K562 (cell line): Measurements from ENCODE around the gene EXOC3. TPM values are rescaled to one million over a fixed set of nuclear protein-coding genes. Genes with fewer than 3 reads are reported as not detected.
A peak's percentile ranks its signal among the peaks of the same experiment; 100 is the strongest.

Source experiments
- ATAC-seq: fragments of 200-7000 bp; cut with Tn5 transposase; 3 replicates; pipeline ENCODE4 v1.9.1; 2020; ENCODE audit warnings: moderate library complexity
- BruUV-seq: library from RNA; stranded (reverse); fragments of 400-500 nt; replicated peaks from 2 replicates; lab custom pipeline; 2021; lab: Mats Ljungman, UMichigan
- CTCF ChIA-PET: fragments of 300-600 bp; formaldehyde crosslinking; extraction: SDS; loops from one replicate; lab custom pipeline; 2021; ENCODE audit warnings: low intra/inter-chr PET ratio; lab: Yijun Ruan, JAX
- POLR2A ChIA-PET: fragments of 300-600, 350-650 bp; sonication (Branson Sonifier 250); formaldehyde crosslinking; extraction: SDS; loops from one replicate; lab custom pipeline; 2021; ENCODE audit warnings: antibody characterized with exemption, inconsistent platforms; lab: Yijun Ruan, JAX
- DNase-seq, 4 experiments: peaks; one replicate each; pipeline versions ENCODE4 v3.0.0 to v3.0.0-alpha.2; 2011 to 2018; ENCODE audit warnings: low spot score in 3 of 4, mixed read lengths in 3 of 4; ENCODE audit errors: extremely low read depth in 1 of 4
- FAIRE-seq: peaks from 2 replicates; lab custom pipeline; 2011; peaks lifted over from hg19 to GRCh38; lab: Jason Lieb, UNC
- H2AFZ ChIP-seq: 2 replicates; pipeline ENCODE4 v1.6.0; 2011; ENCODE audit warnings: low read depth, low read length, control low read depth, inconsistent platforms
- H3K27ac ChIP-seq: fragments of 200-600 bp; 3 replicates; pipeline ENCODE4 v1.8.0; 2011; ENCODE audit warnings: low read depth, mild to moderate bottlenecking, control low read depth, inconsistent platforms, low read length, moderate library complexity, mixed read lengths; ENCODE audit errors: extremely low read depth
- H3K27me3 ChIP-seq, 2 experiments: fragments of 300-600 bp in 1 of 2; 2 replicates in 1 of 2; 3 replicates in 1 of 2; pipeline versions ENCODE4 v1.6.0 to v1.8.0; 2011; ENCODE audit warnings: inconsistent platforms in 2 of 2, low read length in 2 of 2, mild to moderate bottlenecking in 1 of 2, mixed read lengths in 1 of 2, moderate library complexity in 1 of 2; ENCODE audit not compliant: control insufficient read depth in 2 of 2, insufficient read depth in 2 of 2
- H3K36me3 ChIP-seq: fragments of 300-600 bp; 3 replicates; pipeline ENCODE4 v1.8.0; 2011; ENCODE audit warnings: mild to moderate bottlenecking, low read length, inconsistent platforms; ENCODE audit not compliant: control insufficient read depth, insufficient read depth
- H3K4me1 ChIP-seq, 2 experiments: fragments of 200-600 bp in 1 of 2; replicated peaks in 1 of 2; 2 replicates in 1 of 2; 3 replicates in 1 of 2; pipeline versions ENCODE4 v1.5.1 to v1.8.0; 2011; ENCODE audit warnings: inconsistent platforms in 2 of 2, low read length in 2 of 2, mild to moderate bottlenecking in 1 of 2, mixed read lengths in 1 of 2, moderate library complexity in 1 of 2; ENCODE audit not compliant: control insufficient read depth in 2 of 2, insufficient read depth in 2 of 2
- H3K4me2 ChIP-seq: 2 replicates; pipeline ENCODE4 v1.6.1; 2011; ENCODE audit warnings: low read length, control low read depth, inconsistent platforms, mixed read lengths; ENCODE audit not compliant: insufficient read depth
- H3K4me3 ChIP-seq: fragments of 200-600 bp; sonication (generic), shearing (Covaris generic); 2 replicates; pipeline ENCODE4 v1.5.1; 2016; ENCODE audit warnings: control low read depth, inconsistent platforms
- H3K79me2 ChIP-seq: fragments of 200-600 bp; 3 replicates; pipeline ENCODE4 v1.8.0; 2011; ENCODE audit warnings: low read length, inconsistent platforms; ENCODE audit not compliant: control insufficient read depth, insufficient read depth
- H3K9ac ChIP-seq, 2 experiments: 2 replicates each; pipeline versions ENCODE4 v1.6.0 to v1.6.1; 2011; ENCODE audit warnings: low read depth in 2 of 2, low read length in 2 of 2, control low read depth in 1 of 2, inconsistent platforms in 1 of 2, mild to moderate bottlenecking in 1 of 2, mixed read lengths in 1 of 2; ENCODE audit not compliant: insufficient read depth in 1 of 2
- H3K9me1 ChIP-seq: one replicate; pipeline ENCODE4 v1.6.0; 2011; ENCODE audit warnings: inconsistent platforms, mild to moderate bottlenecking, low read length, moderate library complexity; ENCODE audit not compliant: control insufficient read depth, insufficient read depth
- H3K9me3 ChIP-seq: replicated peaks from 2 replicates; pipeline ENCODE4 v1.5.1; 2011; ENCODE audit warnings: low read depth, low read length, inconsistent platforms; ENCODE audit not compliant: control insufficient read depth, insufficient read depth
- H4K20me1 ChIP-seq: replicated peaks from 2 replicates; pipeline ENCODE4 v1.6.1; 2011; ENCODE audit warnings: low read length, inconsistent platforms, mixed read lengths; ENCODE audit not compliant: control insufficient read depth, insufficient read depth
- ATF7 ChIP-seq: fragments of 450-650 bp; IDR thresholded peaks from 2 replicates; pipeline ENCODE4 v1.7.1; 2014; ENCODE audit warnings: mild to moderate bottlenecking, moderate library complexity
- ZNF589 ChIP-seq: fragments of 200-800 bp; sonication (Bioruptor generic); IDR thresholded peaks from 2 replicates; pipeline ENCODE4 v1.6.1; 2016; ENCODE audit warnings: low read depth, missing genetic modification characterization, missing compliant biosample characterization
- WGBS: fragments of 100-300 bp; shearing (Covaris generic); methylation state at CpG from one replicate; pipeline ENCODE4 v1.1.6; 2016; ENCODE audit warnings: low coverage, mixed read lengths; ENCODE audit not compliant: insufficient coverage; ENCODE audit errors: missing lambda C conversion rate; 5-methylcytosine and 5-hydroxymethylcytosine counted together
- in situ Hi-C: fragments of 300-500 bp; cut with MboI; formaldehyde crosslinking; loops from 4 replicates; pipeline ENCODE4 v1.15.0; 2018; ENCODE audit warnings: inconsistent platforms, mixed read lengths
- intact Hi-C: fragments of 100-400 bp; cut with micrococcal nuclease; formaldehyde crosslinking; loops from 2 replicates; pipeline ENCODE4 v1.14.2; 2022
- polyA plus RNA-seq, 8 experiments: library from polyadenylated mRNA; depleted of rRNA in 4 of 8; stranded (reverse) in 5 of 8; unstranded in 3 of 8; fragments of >200 nt; fragmentation: Nextera tagmentation in 2 of 8; fragmentation: Illumina TruSeq in 1 of 8; extraction: Ambion mirVana in 2 of 8; extraction: Trizol in 1 of 8; gene quantifications; 2 replicates each; pipeline versions ENCODE4 v1.2.1 to v1.2.3, GENCODE V29; 2011 to 2014; ENCODE audit warnings: inconsistent platforms in 1 of 8, missing spikeins in 1 of 8
- total RNA-seq, 7 experiments: library from RNA; depleted of rRNA in 6 of 7; stranded (reverse); fragments of >200 nt in 6 of 7; fragmentation: Illumina TruSeq in 2 of 7; extraction: Trizol in 2 of 7; gene quantifications; 2 replicates each; pipeline versions ENCODE4 v1.2.1 to v1.2.3, GENCODE V29; 2011 to 2021; ENCODE audit warnings: low replicate concordance in 1 of 7
- TF ChIP-seq, protein P1 (sequence below): fragments of 450-650 bp; IDR thresholded peaks from 2 replicates; pipeline ENCODE4 v1.6.1; 2016; ENCODE audit warnings: mild to moderate bottlenecking, moderate library complexity

Gene EXOC3
- total and polyA plus RNA-seq, 9 of the 15 experiments (the other 6 are each of a cell fraction or from before 2014, with no cell fraction given): 1.4 to 41.9 (median 22.4) TPM

DNA sequence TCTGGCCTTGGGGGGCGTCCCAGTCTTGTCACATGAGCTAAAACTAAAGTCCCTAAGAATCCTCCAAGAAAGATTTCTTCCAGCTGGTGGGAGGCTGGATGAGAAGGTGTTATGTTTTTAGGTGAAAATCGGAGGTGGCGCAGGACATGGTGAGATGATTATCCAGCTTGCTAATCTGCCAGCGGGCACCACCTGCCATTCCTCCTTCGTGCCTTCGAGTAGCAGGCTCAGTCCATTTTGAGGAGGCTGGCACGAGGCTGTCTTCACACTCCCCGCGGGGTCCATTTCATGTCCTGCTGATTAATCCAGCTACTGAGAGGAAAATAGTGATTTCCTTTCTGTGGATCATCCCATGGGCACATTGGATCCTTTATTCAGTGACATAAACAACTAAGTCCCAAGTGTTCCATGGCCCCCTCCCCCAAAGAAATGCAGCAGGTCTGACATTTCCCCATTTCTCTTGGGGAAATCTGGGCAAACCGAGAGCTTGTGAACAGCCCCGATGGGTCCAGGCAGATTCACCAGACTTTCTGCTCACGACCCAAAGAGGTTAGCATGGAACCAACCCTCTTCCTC, 38.2 kb upstream of the EXOC3 start:
- H3K9me3 ChIP-seq: no peaks in the 10 kb centered on the region
- in situ Hi-C loops: no loop called here
- no peak overlapping the region for H3K9ac ChIP-seq
- ChIA-PET POLR2A (interaction anchor here (0.9 to 1.7 kb wide), 4 partner anchors 8 to 50 kb away, joined by 3 to 6 read pairs (median 4); no protein-coding TSS in a partner anchor), CTCF (no interaction called here)
- intact Hi-C loops: no loop called here
- H3K4me3 ChIP-seq: no peak overlapping the region
- 1% methylated on average over 12 of the region's 12 CpGs for WGBS
- no peak overlapping the region for H2AFZ ChIP-seq
- H3K9me1 ChIP-seq: no peaks in the 10 kb centered on the region
- H3K27me3 ChIP-seq: peaks cover 74 to 79% of the 10 kb centered on the region in 2 experiments
- H3K4me2 ChIP-seq: no peak overlapping the region
- no TSS peak for BruUV-seq
- H3K4me1 ChIP-seq: peaks cover 0 to 9% of the 10 kb centered on the region in 2 experiments; a peak in 2 of 5 replicates
- DNase-seq: no peak
- FAIRE-seq: no peak
- no peaks in the 10 kb centered on the region for H3K79me2 ChIP-seq
- TF ChIP-seq ATF7: no peak
- TF ChIP-seq ZNF589 (CRISPR knock-in tag): no peak
- TF ChIP-seq, protein P1, sequence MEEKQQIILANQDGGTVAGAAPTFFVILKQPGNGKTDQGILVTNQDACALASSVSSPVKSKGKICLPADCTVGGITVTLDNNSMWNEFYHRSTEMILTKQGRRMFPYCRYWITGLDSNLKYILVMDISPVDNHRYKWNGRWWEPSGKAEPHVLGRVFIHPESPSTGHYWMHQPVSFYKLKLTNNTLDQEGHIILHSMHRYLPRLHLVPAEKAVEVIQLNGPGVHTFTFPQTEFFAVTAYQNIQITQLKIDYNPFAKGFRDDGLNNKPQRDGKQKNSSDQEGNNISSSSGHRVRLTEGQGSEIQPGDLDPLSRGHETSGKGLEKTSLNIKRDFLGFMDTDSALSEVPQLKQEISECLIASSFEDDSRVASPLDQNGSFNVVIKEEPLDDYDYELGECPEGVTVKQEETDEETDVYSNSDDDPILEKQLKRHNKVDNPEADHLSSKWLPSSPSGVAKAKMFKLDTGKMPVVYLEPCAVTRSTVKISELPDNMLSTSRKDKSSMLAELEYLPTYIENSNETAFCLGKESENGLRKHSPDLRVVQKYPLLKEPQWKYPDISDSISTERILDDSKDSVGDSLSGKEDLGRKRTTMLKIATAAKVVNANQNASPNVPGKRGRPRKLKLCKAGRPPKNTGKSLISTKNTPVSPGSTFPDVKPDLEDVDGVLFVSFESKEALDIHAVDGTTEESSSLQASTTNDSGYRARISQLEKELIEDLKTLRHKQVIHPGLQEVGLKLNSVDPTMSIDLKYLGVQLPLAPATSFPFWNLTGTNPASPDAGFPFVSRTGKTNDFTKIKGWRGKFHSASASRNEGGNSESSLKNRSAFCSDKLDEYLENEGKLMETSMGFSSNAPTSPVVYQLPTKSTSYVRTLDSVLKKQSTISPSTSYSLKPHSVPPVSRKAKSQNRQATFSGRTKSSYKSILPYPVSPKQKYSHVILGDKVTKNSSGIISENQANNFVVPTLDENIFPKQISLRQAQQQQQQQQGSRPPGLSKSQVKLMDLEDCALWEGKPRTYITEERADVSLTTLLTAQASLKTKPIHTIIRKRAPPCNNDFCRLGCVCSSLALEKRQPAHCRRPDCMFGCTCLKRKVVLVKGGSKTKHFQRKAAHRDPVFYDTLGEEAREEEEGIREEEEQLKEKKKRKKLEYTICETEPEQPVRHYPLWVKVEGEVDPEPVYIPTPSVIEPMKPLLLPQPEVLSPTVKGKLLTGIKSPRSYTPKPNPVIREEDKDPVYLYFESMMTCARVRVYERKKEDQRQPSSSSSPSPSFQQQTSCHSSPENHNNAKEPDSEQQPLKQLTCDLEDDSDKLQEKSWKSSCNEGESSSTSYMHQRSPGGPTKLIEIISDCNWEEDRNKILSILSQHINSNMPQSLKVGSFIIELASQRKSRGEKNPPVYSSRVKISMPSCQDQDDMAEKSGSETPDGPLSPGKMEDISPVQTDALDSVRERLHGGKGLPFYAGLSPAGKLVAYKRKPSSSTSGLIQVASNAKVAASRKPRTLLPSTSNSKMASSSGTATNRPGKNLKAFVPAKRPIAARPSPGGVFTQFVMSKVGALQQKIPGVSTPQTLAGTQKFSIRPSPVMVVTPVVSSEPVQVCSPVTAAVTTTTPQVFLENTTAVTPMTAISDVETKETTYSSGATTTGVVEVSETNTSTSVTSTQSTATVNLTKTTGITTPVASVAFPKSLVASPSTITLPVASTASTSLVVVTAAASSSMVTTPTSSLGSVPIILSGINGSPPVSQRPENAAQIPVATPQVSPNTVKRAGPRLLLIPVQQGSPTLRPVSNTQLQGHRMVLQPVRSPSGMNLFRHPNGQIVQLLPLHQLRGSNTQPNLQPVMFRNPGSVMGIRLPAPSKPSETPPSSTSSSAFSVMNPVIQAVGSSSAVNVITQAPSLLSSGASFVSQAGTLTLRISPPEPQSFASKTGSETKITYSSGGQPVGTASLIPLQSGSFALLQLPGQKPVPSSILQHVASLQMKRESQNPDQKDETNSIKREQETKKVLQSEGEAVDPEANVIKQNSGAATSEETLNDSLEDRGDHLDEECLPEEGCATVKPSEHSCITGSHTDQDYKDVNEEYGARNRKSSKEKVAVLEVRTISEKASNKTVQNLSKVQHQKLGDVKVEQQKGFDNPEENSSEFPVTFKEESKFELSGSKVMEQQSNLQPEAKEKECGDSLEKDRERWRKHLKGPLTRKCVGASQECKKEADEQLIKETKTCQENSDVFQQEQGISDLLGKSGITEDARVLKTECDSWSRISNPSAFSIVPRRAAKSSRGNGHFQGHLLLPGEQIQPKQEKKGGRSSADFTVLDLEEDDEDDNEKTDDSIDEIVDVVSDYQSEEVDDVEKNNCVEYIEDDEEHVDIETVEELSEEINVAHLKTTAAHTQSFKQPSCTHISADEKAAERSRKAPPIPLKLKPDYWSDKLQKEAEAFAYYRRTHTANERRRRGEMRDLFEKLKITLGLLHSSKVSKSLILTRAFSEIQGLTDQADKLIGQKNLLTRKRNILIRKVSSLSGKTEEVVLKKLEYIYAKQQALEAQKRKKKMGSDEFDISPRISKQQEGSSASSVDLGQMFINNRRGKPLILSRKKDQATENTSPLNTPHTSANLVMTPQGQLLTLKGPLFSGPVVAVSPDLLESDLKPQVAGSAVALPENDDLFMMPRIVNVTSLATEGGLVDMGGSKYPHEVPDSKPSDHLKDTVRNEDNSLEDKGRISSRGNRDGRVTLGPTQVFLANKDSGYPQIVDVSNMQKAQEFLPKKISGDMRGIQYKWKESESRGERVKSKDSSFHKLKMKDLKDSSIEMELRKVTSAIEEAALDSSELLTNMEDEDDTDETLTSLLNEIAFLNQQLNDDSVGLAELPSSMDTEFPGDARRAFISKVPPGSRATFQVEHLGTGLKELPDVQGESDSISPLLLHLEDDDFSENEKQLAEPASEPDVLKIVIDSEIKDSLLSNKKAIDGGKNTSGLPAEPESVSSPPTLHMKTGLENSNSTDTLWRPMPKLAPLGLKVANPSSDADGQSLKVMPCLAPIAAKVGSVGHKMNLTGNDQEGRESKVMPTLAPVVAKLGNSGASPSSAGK: 0 out of 2 replicates have a peak, but pooled peaks have one; percentile 22
- no peak overlapping the region for H3K27ac ChIP-seq
- no peaks in the 10 kb centered on the region for H3K36me3 ChIP-seq
- ATAC-seq: no peak
- H4K20me1 ChIP-seq: no peaks in the 10 kb centered on the region; the same call in 1 of the 2 replicates
